ENCODE data around the gene JPH3.
"Not testable (repeated sequence)": the region's sequence is repeated elsewhere in the genome, so short reads cannot be mapped to it uniquely, and the experiment has no call there.

The JPH3 gene

DNA sequence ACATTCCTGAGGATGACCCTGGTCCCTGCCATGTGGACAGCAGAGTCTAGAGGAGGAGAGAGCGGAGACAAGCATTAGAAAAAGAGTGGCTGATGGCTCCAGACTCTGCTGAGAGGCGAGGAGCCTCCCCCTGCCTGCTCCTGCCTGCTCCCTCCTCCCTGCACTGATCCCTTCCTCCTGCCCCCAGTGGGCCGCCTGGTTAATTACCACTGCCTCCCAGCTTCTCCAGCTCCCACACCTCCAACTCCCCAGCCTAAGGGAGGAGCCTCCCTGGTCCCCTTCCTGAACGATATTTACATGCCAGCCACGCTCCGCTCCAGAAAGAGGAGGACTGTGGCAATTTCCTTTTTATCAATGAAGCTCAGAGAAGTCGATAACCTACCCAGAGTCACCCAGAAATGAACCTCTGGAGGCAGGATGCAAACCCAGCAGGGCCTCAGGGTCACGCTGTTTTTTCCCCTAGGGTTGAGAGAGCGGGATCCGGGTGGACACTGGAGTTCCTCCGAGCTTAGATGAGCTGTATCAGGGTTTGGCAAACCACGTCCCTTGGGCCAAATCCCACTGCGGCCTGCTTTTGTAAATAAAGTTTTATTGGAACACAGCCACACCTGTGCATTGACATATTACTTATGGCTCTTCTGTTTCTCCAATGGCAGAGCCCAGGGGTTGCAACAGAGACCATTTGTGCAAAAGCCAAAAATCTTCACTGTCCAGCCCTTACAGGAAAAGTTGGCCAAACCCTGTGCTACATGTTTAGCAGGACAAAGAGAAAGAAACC is 27.1 kb upstream of the JPH3 start:
- no peak for DNase-seq

DNA sequence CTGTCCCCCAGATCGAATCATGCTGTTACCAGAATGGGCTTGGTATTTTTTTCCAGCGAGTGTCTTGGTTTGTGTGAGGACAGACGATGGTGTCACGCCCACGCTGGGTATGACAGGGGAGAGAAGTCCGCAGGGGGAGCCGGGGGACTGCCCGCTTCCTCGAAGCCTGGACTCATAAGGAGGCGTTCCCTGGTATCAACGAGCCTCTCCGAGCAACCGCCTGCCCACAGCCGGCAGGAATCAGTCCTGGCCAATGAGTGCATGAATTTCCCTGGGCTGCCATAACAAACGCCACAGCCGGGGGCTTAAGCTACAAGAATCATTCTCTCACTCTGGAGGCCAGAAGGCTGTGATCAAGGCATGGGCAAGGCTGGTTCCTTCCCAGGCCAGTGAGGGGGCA is 26.1 kb upstream of the JPH3 start:
- no peak for DNase-seq

DNA sequence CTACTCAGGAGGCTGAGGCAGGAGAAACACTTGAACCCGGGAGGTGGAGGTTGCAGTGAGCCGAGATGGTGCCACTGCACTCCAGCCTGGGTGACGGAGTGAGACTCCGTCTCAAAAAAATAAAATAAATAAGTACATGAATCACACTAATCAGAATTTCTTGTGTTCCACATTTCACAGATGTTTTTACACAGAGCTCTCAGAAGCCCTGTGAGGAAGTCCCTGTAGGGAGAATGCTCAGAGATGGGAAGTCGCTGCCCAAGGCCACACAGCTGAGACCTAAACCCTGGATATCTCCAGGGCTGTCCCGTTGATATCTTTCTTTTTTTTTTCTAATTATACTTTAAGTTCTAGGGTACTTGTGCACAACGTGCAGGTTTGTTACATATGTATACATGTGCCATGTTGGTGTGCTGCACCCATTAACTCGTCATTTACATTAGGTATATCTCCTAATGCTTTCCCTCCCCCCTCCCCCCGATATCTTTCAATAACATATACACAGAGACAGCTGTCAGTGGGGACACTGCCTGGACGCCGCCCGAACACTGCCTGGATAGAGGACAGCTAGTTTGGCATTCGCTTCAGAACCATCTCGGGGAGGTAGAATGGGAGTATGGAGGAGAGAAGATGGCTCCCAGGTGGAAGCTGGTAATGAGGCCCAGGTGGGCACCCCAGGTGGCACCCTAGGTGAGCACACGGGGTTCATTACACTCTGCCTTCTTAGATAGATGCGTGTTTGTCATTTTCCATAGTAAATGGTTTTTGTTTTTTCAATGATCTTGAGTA is 24.0 kb upstream of the JPH3 start:
- not testable (repeated sequence) for DNase-seq

DNA sequence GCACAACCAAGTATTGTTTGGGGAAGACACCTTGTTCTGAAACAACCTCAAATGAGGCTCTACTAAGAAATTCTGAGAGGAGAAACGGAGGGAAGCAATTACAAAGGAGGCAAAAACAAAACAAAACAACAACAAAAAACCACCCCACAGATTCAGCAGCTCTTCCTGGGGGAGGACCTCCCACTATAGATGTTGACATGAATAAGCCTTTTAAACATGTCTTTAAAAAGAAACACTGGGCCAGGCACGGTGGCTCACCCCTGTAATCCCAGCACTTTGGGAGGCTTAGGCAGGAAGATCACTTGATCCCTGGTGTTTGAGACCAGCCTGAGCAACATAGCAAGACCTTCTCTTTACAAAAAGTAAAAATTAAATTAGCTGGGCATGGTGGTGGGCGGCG is 22.6 kb upstream of the JPH3 start:
- DNase-seq, result no peak

DNA sequence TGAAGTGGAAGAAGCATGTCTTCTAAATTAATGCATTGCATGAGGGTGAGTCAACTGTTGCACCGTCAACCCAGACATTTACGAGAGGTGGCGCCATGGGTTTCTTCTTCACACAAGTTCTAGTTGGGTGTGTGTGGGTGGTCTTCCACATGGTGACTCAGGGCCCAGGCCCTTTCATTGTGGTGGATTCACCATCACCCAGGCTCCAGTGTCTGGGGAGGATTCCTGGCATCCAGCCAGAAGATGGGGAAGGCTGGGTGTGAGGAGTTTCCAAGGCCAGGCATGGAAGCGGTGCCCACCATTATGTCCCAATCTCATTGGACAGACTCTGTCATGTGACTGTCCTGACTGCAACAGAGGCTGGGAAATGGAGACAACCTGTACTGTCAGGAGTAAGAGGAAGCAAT is 21.4 kb upstream of the JPH3 start:
- no peak for DNase-seq

DNA sequence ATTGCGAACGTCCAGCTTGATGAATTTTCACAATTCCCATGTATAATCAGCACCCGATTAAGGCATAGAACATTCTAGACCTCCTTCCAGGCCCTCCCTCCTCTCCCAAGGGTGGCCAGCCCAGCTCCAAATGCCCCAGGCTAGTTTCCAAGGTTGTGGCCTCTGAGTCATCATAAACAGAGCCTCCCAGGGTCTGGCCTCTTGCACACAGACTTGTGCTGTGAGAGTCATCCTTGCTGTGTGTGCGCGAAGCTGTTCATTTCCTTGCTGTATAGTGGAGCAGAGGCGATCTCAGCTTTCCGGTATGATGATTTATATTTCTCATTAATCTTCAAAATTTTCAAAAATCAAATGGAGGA is 20.5 kb upstream of the JPH3 start:
- DNase-seq, result no peak

DNA sequence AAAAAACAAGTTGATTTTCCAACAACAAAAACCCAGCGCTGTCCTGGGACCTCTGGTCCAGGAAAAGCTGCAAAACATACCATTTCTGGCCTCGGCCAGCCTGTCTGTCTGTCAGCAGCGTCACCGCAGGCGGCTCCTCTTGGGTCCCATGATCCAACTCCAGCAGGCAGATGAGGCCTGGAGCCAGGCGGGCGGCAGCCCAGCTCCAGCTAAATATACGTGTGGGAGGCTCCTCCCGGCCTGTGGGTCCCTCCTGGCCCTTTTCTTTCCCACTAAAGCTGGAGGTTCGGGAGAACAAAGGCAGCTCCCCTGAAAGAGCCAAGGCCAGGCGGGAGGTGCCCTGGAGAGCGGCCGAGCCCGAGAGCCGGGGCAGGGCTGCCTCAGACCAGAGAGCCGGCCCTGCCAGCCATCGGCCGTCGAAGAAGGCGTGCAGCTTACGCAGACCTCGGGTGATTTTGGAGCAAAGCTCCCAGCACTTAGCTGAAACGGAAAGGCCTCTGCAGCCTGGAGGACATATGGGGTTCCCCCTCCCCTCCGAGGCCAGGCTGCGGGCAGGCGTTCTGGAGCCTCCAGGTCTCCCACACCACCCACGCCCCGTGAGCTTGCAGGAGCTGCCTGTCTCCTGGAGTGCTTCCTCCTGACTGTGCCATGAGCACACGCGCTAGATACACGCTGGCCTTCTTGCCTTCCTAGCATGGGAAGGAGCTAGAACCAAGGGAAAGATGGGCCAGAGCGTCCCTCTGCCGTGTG is 19.9 kb upstream of the JPH3 start:
- no peak for DNase-seq

DNA sequence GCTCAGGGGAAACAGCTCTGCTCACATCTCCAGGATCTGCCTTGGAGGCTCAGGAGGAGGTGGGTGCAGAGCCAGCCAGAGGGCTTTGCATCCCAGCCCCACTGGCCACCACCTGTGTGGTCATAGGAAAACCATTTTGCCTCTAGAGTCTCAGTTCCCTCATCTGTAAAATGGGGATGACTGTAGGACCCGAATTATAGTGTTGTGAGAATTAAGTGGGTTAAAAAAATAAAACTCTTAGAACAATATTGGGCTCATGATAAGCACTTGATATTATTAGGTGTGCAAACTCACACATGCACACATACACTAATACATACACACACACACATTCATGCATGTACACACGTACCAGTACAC is 19.4 kb upstream of the JPH3 start:
- DNase-seq, result no peak

DNA sequence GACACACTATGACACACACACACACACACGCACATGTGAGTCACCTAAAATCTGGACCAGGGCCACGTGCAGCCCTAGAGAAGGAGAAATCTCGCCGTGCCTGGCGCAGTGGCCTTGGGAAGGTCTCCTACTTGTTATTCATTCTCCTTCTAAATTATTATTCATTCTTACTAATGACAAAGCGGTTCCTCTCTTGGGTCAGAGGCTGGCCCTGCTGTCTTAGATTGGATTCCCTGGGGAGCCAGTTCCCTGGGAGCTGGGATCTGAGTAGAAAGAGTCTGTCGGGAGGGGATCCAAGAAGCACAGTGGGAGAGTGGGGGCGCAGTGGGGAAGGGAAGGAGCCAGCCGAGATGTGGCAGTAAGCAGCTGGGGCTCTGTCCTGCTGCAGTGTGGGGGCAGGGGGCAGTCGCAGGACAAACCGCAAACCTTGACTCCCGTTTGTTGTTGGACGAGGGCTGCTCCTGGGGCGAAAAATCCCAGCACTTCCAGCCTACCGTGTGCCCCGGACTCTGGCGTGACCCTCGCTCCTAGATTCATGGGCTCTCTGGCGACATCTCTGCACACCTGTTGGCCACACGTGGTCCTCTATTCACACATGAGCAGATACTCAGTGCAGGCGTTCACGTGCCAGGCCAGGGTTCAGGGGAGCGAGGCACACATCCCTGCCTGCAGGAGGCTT is 18.7 kb upstream of the JPH3 start:
- no peak for DNase-seq

DNA sequence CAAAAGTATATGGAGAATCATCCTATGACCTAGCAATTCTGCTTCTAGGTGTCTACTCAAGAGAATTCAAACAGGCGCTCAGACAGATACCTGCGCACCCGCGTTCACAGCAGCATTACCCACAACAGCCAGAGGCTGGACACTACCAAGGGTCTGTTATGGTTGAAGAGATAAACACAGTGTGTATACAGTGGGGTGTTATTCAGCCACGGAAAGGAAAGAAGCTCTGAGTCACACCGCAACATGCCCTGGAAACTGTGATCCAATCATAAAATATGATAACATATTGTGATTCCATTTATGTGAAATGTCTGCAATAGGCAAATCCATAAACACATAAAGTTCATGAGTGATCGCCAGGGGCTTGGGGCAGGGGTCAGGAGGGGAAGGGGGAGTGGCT is 18.0 kb upstream of the JPH3 start:
- DNase-seq, result no peak

DNA sequence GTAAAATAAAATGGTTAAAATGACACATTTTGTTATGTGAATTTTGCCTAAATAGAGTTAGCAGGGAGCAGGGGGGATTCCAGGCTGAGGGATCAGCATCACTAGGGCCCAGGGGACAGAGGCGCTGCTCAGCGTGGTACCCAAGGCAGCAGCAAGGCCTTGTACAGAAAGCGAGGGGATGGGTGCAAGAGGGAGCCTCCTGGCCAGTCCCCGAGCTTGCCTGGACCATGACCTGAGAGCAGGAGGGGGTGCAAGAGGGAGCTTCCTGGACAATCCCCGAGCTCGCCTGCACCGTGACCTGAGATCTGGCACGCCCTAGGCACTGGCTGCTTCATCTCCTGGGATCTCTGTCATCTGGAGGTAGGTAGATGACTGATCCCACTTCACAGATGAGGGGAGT is 17.3 kb upstream of the JPH3 start:
- no peak for DNase-seq

DNA sequence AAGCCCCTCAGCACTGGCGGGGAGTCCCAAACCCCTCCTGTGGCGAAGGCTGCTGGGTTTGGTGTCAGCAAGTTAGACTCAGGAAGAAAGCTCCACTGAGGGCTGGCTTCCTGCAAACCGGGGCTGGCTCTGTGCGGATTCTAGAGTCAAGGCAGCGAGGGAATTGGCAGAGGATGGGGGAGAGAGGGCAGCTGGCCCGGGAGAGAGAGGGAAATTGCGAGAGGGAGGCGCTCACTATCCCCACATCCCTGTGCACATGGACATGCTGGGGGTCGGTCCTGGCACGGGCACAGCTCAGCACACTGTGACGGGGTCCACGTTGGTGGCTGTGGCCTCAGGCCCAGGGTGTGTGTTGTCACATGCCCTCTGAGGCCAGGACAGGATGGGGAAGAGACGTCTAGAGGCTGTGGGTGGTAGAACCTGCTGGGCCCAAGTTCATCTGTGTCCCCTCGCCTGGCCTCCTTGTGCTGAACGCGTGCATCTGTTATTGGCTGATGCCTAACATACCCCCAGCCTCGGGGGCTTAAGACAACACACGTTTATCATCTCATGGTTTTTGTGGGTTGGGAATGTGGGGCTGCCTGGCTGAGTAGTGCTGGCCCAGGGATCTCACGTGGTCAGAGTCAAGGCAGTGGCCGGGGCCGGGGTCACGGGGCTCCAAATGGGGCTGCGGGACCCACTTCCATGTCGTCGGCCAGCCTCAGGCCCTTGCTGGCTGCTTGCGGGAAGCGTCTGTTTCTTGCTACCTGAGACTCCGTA is 16.7 kb upstream of the JPH3 start:
- DNase-seq, result no peak

DNA sequence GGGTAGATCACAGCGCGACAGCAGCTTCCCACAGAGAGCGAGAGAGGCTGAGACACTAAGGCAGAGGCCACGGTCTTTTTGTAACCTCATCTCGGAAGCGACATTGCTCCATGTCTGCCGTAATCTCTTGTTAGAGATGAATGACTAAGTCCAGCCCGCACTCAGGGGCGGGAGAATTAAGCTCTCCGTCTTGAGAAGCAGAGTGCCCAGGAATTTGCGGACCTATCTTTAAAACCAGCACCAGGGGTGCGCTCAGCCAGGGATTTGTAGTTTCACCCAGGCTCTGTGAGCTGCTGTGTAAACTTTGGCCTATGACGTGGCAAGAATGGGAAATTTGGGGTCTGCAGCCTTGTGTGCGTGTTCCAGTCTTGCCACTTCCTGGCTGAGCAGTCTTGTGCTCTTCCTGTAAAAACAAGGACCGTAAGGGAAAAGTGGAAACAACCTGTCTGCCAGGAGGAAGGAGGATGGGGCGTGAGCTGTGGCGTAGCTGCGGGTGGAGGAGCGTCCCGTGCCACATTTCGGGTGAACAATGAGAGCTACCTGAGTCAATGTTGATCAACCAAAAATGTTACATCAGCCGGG is 16.0 kb upstream of the JPH3 start:
- no peak for DNase-seq

DNA sequence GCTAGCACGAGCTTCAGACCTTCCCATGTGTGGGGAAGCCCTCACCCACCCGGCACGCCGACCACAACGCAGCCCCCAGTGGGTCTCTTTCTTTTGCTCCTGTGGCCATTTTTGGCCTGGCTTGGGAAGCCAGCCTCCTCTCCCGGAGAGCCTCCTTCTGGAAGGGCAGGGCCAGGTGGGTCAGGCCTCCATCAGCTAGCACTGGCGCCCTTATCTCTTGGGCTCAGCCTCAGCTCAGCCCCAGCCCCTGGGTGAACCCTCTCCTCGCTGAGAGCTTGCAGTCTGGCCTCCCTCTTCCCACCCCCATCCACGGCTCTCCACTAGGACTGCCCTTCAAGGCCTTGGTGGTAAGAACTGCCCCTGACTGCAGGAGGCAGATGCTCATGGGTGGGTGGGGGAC is 14.7 kb upstream of the JPH3 start:
- no peak for DNase-seq

DNA sequence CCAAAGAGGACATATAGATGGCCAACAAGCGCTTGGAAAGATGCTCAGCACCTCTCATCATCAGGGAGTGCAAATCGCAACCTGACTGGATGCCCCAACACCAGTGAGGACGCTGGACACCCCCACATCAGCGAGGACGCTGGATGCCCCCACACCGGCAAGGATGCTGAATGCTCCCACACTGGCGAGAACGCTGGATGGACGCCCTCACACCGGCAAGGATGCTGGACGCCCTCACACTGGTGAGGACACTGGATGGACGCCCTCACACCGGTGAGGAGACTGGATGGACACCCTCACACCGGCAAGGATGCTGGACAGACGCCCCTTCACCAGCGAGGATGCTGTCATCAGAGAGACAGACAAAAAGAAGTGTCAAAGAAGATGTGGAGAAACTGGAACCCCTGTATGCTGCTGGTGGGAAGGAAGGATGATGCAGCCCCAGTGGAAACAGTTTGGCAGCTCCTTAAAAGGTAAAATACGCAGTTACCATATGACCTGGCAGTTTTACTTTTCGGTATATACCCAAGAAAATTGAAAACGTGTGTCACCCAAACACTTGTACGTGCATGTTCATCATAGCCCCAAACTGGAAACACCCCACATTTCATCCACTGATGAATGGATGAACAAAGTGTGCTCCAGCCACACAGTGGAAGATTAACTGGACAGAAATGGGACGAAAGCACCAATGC is 10.1 kb upstream of the JPH3 start:
- DNase-seq, result no peak

DNA sequence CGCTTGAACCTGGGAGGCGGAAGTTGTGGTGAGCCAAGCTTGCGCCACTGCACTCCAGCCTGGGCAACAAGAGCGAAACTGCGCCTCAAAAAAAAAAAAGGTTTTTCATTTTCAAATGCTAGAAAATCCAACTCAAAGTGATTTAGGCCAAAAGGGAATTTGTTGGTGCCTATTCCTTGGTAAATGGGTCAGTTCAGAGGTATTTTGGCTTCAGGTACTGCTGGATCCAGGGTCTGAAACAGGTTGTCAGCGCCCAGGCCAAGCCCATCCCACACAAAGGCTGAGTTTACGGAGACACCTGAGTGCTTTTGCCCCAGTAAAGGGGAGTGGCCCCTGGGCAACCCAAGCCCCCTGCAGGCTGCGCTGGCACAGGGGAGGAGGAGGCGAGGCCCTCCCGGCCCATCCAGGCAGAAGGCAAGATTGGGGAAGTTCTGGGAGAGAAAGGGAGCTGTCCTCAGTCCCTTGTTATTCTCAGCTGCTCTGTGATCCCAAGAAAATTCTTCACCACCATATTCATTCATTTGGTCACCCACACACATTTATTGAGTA is 8.5 kb upstream of the JPH3 start:
- DNase-seq, result no peak

DNA sequence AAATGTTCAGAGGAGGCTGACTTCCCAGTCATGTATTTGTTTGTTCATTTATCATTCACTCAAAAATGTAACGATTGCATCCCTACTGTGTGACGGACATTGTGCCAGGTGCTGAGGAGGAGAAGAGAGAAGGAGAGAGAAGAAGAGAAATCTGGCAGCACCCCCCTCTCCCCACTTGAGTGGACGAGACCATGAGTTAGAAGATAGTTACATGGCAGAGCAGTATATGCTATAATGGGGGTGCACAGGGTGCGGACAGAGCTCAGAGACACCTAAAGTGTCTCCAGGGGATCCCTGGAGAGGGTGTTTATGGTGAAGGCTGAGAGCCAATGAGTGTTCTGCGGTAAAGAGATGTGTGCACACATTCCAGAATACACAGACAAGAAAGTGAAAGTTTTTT is 6.6 kb upstream of the JPH3 start:
- DNase-seq, result no peak

DNA sequence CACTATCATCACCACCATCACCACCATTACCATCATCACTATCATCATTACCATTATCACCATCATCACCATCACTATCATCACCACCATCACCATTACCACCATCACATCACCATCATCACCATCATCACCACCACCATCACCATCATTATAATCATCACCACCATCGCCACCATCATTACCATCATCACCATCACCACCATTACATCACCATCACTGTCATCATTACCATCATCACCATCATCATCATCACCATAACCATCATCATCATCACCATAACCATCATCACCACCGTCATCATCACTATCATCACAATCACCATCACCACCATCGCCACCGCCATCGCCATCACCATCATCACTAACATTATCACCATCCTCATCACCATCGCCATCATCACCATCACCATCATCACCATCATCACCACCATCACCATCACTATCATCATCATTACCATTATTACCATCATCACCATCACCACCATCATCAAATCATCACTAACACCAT is 4.9 kb upstream of the JPH3 start:
- DNase-seq, result no peak

DNA sequence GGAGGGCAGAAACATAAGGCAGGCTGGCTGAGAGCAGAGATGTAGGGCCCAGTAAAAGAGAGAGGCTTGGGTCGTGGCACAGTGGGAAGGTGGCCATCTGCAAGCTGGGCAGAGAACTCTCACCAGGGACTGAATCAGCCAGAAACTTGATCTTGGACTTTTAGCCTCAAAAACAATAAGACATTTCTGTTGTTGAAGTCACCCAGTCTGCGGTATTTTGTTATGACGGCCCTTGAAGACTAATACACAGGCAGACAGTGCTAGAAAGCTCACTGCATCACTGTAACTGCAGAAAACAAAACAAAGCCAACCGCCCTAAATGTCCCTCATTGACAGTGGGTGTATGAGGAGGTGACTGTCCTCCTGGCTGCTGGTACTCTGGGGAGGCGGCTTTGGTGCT is 3.9 kb upstream of the JPH3 start:
- no peak for DNase-seq

DNA sequence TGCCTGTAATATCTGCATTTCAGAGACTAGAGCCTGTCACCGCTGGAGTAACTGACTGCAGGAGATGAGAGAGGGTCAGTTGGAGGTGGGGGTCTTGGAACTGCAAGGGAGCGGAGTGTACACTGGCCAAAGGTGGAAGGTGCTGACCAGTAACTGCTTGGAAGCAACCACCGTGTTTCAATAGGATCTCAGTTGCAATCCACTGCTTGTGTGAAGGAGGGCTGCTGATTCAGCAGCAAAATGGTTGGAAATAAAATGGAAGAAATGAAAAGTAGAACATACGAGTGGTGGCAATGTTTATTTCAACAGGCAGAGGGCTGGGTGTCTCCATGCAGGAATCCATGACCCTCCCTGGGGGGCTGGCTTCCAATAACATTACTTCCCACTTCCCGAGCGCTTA is 2.1 kb upstream of the JPH3 start:
- no peak for DNase-seq

DNA sequence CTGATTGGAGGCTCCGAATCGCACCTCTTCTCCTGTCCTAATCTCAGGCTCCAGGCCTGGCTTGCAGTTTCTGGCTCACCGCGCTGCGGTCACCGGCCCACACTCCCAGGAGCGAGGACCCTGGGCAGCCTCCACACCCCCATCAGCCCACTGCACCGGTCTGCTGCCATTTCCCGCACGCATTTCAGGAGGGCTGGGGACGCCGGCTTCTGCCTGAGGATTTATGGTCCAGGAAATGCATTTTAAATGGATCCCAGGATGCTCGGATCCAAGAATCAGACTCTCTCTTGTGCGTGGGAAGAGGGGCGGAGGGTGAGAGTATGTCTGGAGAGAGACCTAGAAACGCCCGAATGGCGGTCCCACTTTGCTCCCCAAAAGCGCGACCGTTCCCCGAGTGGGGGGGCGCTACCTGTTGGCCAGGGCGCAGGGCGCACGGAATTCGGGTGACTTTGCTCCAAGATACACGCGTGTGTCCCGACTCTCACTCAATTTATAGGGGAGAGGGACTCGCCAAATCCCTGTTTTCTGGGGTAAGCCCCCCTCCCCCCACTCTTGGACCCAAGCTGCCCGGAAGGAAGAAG is 817 bp upstream of the JPH3 start:
- DNase-seq, result no peak
